NK-92 (cell line): Measurements from ENCODE around the gene TFRC.
"Not testable (repeated sequence)": the region's sequence is repeated elsewhere in the genome, so short reads cannot be mapped to it uniquely, and the experiment has no call there.

Source experiments
- DNase-seq: peaks from one replicate; lab custom pipeline; 2025; ENCODE audit not compliant: unreplicated experiment; lab: John Stamatoyannopoulos, UW

The TFRC gene

DNA sequence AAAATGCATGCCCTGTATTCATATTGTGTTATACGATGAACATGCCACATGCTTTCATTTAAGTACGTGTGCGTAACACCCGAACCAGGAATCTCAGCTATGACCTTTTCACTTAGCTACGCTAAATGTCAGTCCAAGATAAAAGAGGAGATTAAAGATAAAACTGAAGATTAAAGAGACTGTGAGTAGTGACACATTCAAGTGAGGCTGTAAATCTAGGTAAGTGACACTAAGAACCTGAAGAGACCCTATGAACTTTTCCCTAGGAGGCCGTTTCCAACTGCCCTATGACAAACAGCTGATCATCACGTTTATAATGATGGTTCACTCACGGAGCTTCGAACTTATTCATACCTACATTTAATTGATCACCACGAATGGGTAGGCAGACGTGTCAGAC lies 32.2 kb downstream of the TFRC start:
- no peak for DNase-seq

DNA sequence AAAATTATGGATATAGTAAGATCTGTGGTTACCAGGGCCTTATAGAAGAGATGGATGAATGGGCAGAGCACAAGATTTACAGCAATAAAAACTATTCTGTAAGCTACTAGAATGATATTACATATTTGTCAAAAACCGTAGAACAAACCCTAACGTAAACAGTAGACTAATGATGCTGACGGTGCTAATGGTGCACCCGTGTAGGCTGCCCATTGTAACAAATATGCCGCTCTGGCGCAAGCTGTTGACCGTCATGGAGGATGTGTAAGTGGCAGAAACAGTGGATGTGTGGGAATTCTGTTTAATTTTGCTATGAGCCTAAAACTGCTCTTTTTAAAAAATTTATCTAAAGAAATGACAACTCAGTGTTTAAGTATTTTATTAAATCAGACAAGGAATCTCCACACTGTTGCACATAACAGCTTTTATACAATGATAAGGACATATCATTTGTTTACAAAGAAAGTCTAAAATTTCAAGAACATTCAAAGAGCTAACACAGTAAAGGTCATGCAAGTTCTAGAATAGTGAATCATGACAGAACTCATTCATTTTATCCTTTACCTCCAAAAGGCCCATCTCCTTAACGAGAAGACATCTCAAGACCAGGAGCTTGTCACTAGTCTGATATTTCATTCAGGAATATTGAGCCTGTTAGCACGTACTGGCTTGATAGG lies 32.8 kb downstream of the TFRC start:
- no peak for DNase-seq

GRCh38 chr3:196047391-196048030 lies 34.4 kb downstream of the TFRC start:
- DNase-seq, result no peak

DNA sequence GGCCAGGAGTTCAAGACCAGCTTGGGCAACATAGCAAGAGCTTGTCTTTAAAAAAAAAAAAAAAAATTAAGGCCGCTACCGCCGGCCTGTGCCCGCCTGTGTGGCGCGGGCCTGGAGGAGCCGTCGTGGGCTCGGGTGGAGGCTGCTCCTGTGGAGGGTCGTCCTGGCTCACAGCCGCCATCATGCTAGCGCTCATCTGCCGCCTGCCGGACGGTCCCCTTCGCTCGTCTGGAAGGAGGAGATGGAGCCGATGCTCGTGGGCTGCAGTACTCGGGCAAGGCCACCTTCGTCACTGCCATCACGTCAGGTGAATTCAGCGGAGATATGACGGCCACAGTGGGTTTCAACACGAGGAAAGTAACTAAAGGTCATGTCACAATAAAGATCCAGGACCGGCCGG lies 37.4 kb downstream of the TFRC start:
- DNase-seq, result no peak

DNA sequence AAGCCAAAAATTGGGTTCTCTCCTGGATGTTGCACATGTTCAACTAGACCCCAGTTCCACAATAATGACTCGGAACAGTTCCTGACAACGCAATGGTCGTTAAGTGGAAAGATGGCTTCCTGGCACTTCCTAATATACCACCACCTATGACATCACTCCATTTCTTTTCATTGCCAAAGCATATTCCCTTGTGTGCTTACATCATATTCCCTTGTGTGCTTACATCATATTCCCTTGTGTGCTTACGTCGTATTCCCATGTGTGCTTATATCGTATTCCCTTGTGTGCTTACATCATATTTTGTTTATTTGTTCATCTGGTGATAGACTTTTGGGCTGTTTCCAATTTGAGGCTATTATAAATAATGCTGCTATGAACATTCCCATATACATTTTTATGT lies 39.2 kb downstream of the TFRC start:
- no peak for DNase-seq

DNA sequence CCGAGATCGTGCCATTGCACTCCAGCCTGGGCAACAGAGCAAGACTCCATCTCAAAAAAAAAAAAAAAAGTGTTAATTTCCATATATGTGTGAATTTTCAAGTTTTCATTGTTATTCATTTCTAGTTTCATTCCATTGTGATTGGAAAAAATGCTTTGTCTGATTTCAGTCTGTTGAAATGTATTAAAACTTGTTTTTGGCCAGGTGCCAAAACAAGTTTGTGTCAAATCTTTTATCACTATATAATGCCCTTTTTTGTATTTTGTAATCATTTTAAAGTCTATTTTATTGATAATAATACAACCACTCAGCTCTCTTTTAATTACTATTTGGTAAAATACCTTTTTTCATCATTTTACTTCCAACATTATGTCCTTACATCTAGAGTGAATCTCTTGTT lies 42.5 kb downstream of the TFRC start:
- no peak for DNase-seq

DNA sequence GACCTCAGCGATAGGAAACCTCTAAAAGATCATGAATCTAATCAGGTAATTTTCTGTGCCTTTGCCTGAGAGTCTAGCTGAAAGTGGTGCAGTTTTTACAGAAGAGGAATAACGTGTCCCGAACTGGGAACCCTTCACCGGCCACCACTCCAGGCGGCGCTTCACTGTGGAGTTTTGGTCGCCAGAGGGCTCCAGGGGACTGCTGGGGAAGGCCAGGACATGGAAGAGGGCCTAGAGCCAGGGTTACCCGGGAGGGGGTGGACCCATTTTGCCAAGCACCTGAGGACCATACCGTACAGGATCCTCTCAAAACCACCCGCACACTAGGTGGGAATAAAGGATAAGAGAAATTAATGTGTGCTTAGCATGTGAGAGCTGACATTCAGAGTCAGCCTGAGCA lies 55.8 kb downstream of the TFRC start:
- not testable (repeated sequence) for DNase-seq

GRCh38 chr3:196024968-196025367 lies 56.9 kb downstream of the TFRC start:
- DNase-seq, result no peak

GRCh38 chr3:196023947-196024346 lies 57.9 kb downstream of the TFRC start:
- DNase-seq, result no peak

- not testable (repeated sequence) for DNase-seq
These were observed 59.4 kb downstream of the TFRC start for GRCh38 chr3:196022499-196022878.

DNA sequence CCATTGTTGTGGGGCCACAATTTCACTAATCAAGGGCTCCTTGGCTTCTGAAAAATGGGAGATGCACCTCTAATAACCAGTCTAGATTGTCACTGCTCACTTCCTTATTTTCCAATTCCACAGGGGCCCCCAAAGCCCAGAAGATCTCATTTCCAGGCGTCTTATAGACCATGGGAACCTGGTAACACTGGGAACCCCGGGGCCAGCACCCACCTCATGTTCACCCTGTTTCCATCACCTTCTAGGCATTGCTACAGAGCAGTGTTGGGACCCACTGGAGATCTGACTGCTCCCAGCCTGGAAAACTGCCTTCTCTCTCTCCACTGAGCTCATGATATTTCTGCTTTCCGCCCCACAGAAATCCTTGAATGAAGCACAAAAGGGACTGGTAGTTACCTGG lies 61.5 kb downstream of the TFRC start:
- no peak for DNase-seq

DNA sequence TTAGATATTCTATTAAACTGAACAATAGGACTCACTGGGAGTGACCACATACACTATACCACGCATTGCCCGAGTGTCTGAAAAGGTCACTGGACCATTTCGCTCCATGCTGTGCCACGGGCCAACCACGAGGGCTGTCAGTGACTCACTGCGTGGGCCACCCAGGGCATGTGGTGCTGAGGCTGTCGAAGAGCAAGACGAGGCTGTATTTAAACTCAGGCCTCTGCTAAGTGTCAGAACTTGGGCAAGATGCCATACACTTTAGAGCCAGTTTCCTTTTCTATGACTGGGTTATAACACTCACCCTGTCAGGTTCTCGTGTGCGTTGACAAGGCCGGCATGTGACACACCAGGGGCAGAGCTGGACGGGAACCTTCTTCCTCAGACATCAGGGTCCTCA lies 62.3 kb downstream of the TFRC start:
- DNase-seq, result not testable (repeated sequence)

- DNase-seq, result not testable (repeated sequence)
These were observed 63.7 kb downstream of the TFRC start for GRCh38 chr3:196018159-196018558.

- no peak for DNase-seq
These were observed 65.4 kb downstream of the TFRC start for GRCh38 chr3:196016485-196016884.

DNA sequence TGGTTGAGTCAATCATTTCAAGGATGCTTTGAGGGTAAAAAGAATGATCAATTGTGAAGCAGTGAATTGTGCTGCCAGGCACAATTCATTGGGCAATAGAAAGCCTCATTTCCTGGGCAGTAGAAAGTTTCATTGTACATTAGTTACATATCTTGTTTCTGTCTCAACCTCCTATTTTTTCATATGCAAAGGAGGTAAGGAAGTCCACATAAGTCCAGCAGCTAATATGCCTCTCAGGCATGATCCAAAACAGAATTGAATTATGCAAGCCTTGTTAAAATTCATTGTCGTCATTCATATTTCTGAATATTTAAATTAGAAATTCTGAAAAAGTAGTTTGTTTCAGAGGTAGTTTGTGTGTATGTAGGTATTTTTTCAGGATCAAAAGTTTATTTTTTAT lies 65.8 kb downstream of the TFRC start:
- no peak for DNase-seq

- DNase-seq, result no peak
These were observed 68.1 kb downstream of the TFRC start for GRCh38 chr3:196013587-196014487.

GRCh38 chr3:196012941-196013476 lies 68.9 kb downstream of the TFRC start:
- no peak for DNase-seq

- DNase-seq, result no peak
These were observed 69.4 kb downstream of the TFRC start for GRCh38 chr3:196012481-196012880.

GRCh38 chr3:196009456-196009855 lies 72.4 kb downstream of the TFRC start:
- no peak for DNase-seq

GRCh38 chr3:196008929-196009328 lies 73.0 kb downstream of the TFRC start:
- no peak for DNase-seq

DNA sequence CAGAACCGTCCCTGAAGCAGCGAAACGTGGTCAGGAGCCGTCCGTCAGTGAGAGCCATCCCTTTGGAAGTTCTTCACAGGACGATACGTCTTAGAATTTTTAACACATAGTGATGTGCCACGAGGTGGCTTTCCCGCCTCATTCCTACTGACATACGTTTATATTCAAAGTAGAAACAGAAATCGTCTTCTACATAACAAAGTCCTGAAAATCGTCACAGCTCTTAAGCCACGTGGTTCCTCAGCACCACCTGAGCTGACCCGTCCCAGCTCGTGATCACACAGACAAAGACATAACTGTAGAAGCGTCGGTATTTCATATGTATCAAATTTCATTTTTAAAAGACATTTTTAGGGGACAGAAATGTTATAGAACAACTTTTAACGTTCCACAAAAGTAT lies 73.5 kb downstream of the TFRC start:
- no peak for DNase-seq
